D341Med (cell line): Measurements from ENCODE around the gene CLCF1.
"Not testable (repeated sequence)": the region's sequence is repeated elsewhere in the genome, so short reads cannot be mapped to it uniquely, and the experiment has no call there.

Experiments used
- DNase-seq: peaks from one replicate; pipeline ENCODE4 v3.0.0; 2012; ENCODE audit warnings: low spot score

CLCF1 gene

GRCh38 chr11:67408437-67409200 is 35.2 kb upstream of the CLCF1 start:
- DNase-seq = no peak

GRCh38 chr11:67407688-67408163 is 34.3 kb upstream of the CLCF1 start:
- DNase-seq = no peak

DNA sequence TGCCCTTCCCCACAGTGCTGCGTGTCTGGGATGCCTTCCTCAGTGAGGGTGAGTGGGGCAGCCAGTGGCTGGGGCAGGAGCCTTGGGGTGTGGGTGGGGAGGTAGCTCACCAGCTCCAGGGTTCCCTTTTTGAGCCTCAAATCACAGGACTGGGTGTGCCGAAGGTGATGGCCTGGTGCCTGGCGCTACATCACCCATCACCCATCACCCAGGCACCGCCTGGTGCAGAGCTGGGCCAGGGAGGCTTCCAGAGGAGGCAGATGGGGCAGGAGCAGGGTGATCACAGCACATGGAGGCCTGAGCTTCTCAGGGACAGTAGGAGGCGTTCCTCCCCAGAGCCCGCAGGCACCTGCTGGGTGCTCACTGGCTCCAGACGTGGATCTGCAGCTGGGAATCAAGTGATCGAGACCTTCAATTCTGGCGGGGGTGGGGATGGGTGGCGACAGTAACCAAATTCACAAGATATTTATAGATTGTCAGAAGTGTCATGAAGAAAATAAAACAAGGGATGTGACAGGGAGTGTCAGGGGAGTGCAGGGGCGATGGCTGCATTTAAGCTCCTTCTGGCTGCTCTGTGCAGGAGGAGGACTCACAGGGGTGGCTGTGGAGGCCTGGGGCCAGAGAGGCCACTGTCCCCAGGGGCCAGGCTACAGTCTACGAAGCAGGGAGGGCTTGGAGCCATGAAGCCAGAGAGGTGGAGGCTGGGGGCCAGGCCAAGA is 33.7 kb upstream of the CLCF1 start:
- no peak for DNase-seq

DNA sequence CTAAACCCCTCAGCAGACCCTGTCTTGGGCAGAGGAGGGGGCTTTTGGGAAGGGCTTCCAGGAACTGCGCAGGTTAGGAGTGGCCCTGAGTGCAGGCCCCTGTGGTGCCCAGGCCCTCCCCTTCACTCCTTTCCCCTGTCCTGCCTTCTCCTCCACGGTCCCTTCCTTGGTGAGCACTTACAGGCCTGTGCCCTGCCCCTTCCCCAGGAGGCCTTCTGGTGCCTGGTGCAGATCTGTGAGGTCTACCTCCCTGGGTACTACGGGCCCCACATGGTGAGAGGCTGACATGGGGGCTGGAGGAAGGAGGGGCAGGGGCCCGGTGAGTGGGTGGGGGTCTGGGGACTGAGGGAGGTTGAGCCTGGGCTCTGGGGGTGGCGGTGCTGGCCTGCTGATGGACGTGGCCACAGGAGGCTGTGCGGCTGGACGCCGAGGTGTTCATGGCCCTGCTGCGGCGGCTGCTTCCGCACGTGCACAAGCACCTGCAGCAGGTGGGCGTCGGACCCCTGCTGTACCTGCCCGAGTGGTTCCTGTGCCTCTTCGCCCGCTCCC is 33.1 kb upstream of the CLCF1 start:
- no peak for DNase-seq

DNA sequence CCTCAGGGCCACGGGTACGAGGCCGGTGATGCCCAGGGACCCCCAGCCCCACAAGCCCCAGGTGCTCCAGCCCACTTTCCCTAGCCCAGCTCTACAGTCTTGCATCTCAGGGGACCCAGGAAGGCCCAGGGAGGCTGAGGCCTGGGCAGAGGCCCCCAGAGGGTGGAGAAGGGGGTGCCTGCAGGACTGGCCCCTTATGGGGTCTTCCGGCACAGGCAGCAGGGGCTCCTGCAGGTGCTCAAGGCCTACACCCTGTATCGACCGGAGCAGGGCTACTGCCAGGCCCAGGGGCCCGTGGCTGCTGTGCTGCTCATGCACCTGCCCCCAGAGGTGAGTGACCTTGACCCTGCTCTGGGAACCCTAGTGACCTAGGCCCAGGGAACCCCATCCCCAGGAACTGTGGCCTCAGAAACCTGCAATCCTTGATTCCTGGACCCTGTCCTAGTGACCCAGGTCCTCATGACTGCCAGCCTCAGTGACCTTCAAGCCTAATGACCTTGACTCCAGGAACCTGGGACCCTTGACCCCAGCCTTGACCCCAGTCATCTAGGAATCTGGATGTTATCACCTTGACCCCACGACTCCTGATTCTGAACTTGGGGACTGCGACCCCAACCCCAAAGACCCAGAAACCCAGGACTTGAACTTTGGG is 32.4 kb upstream of the CLCF1 start:
- DNase-seq = no peak

DNA sequence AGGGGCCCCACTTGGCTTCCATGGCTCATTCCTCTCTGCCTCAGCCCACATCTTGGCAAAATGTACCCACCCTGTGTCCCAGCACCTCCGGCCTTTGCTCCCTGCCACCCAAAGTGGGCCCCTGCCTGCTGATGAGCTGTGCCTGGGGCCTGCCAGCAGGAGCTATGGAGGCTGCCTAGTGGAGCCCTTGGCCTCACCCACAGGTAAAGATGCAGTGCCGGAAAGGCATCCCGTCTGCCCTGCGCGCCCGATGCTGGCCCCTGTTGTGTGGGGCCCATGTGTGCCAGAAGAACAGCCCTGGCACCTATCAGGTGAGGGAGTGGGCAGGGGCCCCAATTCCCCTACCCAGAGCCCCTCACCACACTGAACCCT is 31.8 kb upstream of the CLCF1 start:
- no peak for DNase-seq

DNA sequence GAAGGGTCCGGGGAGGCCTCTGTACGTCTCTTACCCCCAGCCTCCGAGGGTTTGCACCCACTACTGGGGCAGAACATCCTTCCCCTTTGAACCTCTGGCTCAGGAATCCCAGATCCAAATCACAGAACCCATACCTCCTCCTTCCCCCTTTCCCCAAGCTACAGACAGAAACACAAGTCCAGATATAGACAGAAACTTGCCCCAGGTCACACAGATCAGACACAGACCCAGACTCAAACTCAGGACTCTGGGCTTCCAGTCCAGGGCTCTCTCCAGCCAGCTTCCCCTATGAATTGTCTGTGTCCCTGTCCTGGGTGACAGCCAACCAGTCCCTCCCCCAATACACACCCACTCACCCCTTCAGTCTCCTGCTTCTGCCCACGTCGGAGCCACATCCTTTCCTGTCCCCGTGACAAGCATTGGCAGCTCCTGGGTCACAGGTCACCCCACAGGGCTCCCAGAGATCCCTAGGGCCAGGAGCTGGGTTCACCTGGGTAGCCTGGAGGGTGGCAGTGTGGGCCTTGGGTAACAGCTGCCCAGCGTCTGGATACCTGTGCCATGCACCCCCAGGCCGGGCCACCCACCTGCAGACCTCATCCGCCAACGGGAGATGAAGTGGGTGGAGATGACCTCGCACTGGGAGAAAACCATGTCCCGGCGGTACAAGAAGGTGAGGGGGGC is 31.3 kb upstream of the CLCF1 start:
- DNase-seq = no peak

GRCh38 chr11:67403085-67403484 is 29.7 kb upstream of the CLCF1 start:
- DNase-seq = not testable (repeated sequence)

- not testable (repeated sequence) for DNase-seq
Measured at GRCh38 chr11:67402192-67402839, 28.9 kb upstream of the CLCF1 start.

- peak; percentile 100 for DNase-seq
Measured at GRCh38 chr11:67401495-67402191, 28.2 kb upstream of the CLCF1 start, which contains the start of gene PPP1CA. PPP1CA (minus strand) TSS chr11:67401858; CDS start chr11:67401782, 76 bp downstream.

GRCh38 chr11:67400942-67401494 is 27.6 kb upstream of the CLCF1 start:
- peak; percentile 44 for DNase-seq

DNA sequence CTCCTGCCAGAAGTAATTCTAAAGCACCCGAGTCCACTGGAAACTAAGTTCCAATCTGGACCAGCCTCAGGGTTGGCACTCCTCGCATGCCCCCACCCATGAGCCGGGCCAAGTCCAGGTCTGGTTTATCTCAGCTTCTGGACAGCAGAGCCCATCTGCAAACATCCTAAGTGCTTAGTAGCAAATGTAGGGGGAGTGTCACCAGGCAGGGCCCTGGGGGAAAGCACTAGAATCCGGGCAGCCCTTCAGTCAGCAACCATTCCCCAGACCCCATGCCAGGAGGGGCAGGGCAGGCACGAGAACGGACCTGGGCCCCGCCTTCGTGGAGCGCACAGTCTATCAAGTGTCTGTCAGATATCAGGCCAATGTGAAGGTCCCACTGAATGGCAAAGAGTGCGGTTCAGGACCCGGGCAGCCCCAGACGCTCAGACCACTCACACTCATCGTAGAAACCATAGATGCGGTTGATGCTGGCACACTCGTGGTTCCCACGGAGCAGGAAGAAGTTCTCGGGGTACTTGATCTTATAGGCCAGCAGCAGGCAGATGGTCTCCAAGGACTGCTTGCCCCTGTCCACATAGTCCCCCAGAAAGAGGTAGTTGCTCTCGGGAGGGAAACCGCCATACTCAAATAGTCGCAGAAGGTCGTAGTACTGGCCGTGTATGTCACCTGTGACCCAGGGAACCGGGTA is 27.0 kb upstream of the CLCF1 start:
- no peak for DNase-seq

- no peak for DNase-seq
Measured at GRCh38 chr11:67398661-67399563, 25.5 kb upstream of the CLCF1 start.

DNA sequence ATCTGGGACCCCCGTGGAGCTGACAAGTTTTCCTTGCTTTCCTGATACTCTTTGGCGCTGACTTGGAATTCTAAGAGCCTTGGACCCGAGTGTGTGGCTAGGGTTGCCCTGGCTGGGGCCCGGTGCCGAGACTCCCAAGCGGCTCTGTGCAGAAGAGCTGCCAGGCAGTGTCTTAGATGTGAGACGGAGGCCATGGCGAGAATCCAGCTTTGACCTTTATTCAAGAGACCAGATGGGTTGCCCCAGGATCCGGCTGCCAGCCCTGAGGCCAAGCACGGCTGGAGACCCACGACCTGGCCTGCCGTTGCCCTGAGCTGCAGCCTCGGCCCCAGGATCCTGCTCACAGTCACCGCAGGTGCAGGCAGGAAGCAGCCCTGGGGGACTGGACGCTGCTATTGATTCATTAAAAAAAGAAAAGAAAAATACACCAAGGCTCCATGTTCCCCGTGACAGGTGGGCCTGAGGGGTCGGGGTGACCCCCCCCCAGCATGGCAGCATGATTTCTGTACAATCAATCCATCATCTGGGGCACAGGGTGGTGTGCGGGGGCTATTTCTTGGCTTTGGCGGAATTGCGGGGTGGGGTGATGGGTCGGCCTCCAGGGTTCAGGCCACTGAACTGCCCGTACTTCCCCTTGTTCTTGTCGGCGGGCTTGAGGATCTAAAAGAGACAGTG is 24.7 kb upstream of the CLCF1 start:
- DNase-seq = no peak

DNA sequence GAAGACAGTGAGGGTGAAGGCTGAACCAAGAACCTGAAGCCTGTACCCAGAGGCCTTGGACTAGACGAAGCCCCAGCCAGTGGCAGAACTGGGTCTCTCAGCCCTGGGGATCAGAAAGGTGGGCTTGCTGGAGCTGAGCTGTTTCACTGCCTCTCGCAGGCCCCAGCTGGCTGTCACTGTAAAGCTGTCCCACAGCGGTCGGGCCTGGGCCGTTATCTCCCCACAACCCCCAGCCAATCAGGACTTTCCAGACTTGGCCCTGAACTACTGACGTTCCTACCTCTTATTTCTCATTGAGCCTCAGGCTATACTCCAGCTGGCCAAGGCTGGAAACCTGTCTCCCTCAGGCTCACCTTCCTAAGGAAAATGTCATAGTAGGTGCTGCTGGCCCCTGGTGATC is 24.1 kb upstream of the CLCF1 start:
- DNase-seq = no peak

GRCh38 chr11:67396587-67397389 is 23.4 kb upstream of the CLCF1 start:
- no peak for DNase-seq

DNA sequence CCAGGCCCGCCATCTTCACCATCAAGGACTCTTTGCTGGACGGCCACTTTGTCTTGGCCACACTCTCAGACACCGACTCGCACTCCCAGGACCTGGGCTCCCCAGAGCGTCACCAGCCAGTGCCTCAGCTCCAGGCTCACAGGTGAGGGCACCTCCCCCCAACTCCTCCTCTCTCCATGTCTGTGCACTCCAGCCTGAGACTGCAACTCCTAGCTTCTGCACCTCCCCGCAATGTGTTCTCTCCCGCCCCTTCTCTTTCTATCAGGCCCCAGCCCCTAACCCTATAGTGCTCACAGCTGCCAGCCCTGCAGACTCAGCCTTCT is 22.8 kb upstream of the CLCF1 start:
- DNase-seq = no peak
